Activated naive CD8-positive, alpha-beta T cell treated with anti-CD3 and anti-CD28 coated beads, Interleukin-2, amount 10 ng/mL, durations not matched to agents 7 days and 5 days (primary cell): ENCODE results near the gene INO80B. TPM values are rescaled to one million over a fixed set of nuclear protein-coding genes. Genes with fewer than 3 reads are reported as not detected.
"Not testable (repeated sequence)": the region's sequence is repeated elsewhere in the genome, so short reads cannot be mapped to it uniquely, and the experiment has no call there.

Experiments
- ATAC-seq: fragments of 150-1000 bp; cut with Tn5 transposase; one replicate; pipeline ENCODE4 v1.10.0; 2021; ENCODE audit warnings: low read depth, moderate library complexity
- POLR2A ChIA-PET: fragments of 350-600 bp; sonication (Branson Sonifier 250); formaldehyde crosslinking; loops from one replicate; lab custom pipeline; 2021; ENCODE audit warnings: antibody characterized with exemption; lab: Charles Lee
- DNase-seq: peaks from one replicate; pipeline ENCODE4 v3.0.0; 2021
- H3K27ac Mint-ChIP-seq: one replicate; pipeline ENCODE4 v1.8.0; 2022; ENCODE audit warnings: mild to moderate bottlenecking, mixed read lengths
- H3K27me3 Mint-ChIP-seq: one replicate; pipeline ENCODE4 v1.8.0; 2022; ENCODE audit warnings: mild to moderate bottlenecking, moderate library complexity, mixed read lengths
- H3K36me3 Mint-ChIP-seq: one replicate; pipeline ENCODE4 v1.8.0; 2021; ENCODE audit warnings: mild to moderate bottlenecking, mixed read lengths
- H3K4me1 Mint-ChIP-seq: one replicate; pipeline ENCODE4 v1.8.0; 2021; ENCODE audit warnings: mixed read lengths
- H3K4me3 Mint-ChIP-seq: one replicate; pipeline ENCODE4 v1.8.0; 2022; ENCODE audit warnings: mild to moderate bottlenecking, moderate library complexity, mixed read lengths
- H3K9me3 Mint-ChIP-seq: one replicate; pipeline ENCODE4 v1.8.0; 2021; ENCODE audit warnings: mixed read lengths
- total RNA-seq, 2 experiments: library from RNA; stranded (reverse); gene quantifications; one replicate each; pipeline ENCODE4 v1.2.3, GENCODE V29; 2021

INO80B gene
- total RNA-seq, 2 experiments from 2014 or later = 46.8 to 51.4 TPM

DNA sequence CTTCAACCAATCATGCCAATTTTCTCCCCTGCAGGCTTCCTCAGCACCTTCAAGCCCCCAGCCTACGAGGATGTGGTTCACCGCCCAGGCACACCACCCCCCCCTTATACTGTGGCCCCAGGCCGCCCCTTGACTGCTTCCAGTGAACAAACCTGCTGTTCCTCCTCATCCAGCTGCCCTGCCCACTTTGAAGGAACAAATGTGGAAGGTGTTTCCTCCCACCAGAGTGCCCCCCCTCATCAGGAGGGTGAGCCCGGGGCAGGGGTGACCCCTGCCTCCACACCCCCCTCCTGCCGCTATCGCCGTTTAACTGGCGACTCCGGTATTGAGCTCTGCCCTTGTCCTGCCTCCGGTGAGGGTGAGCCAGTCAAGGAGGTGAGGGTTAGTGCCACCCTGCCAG, 5.3 kb downstream of the INO80B start:
- Mint-ChIP-seq H3K4me1 (peaks cover 44% of the 10 kb centered on the region), H3K4me3 (peak overlapping the region; percentile 11), H3K27ac (peak overlapping the region; percentile 42)
- H3K36me3 Mint-ChIP-seq, H3K9me3 Mint-ChIP-seq, ATAC-seq, H3K27me3 Mint-ChIP-seq, DNase-seq: not testable (repeated sequence)
- POLR2A ChIA-PET = interaction anchor here (0.6 to 6.0 kb wide), 3 partner anchors 22 to 716 kb away, joined by 5 to 39 read pairs (median 28); partner anchors contain the start of genes AUP1, CCDC142, HTRA2 and TTC31

DNA sequence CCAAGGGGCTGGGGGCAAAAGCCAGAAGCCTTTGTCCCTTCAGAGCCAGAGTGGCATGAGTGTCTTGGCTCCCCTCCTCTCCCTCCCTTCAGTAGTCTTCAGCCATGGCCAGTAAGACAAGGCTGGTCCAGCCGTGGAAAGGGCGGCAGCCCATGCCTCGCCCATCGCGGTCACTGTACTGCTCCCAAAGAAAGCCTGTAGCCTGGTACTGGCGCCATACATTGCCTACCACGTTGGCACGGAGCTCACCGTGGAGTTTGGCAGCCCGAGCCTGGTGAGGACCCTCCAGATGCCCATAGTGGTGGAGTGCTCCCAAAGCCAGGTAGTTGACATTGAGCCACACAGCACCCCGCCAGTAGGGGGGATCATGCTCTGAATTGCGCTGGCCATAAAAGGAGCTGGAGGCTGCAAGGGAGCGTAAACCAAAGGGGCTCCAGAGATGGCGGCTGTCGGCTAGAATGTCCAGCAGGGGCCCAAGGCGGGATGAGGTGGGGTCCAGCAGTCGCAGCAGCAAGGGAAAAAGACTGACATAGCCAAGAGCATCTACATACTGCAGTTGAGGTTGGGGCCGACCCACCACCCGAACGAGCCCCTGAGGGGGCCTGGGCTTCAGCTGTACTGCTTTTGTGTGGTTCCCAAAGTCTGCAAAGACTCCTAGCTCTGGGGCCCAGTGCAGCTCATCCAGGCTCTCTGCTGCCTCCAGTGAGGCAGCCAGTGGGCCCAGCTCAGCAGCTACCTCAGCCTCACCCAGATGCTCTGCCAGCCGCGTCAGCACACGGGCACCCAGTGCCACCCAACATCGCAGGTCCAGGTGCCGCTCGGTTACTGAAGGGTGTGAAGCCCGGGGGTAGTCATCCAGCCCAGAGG, 6.5 kb downstream of the INO80B start:
- ATAC-seq = no peak
- peaks cover 7% of the 10 kb centered on the region for H3K36me3 Mint-ChIP-seq
- no peak for DNase-seq
- no peak overlapping the region for H3K27ac Mint-ChIP-seq
- POLR2A ChIA-PET = interaction anchor here (1.0 to 1.3 kb wide), 3 partner anchors 10 to 73 kb away, joined by 3 to 4 read pairs (median 3); no protein-coding TSS in a partner anchor
- no peak overlapping the region for H3K4me3 Mint-ChIP-seq
- H3K9me3 Mint-ChIP-seq = no peaks in the 10 kb centered on the region
- peaks cover 35% of the 10 kb centered on the region for H3K4me1 Mint-ChIP-seq
- no peaks in the 10 kb centered on the region for H3K27me3 Mint-ChIP-seq

- no peak for DNase-seq
- Mint-ChIP-seq H3K4me3 (no peak overlapping the region), H3K27ac (no peak overlapping the region), H3K9me3 (no peaks in the 10 kb centered on the region), H3K4me1 (peaks cover 27% of the 10 kb centered on the region), H3K27me3 (no peaks in the 10 kb centered on the region), H3K36me3 (peaks cover 7% of the 10 kb centered on the region)
- no peak for ATAC-seq
- POLR2A ChIA-PET = interaction anchor here (1.0 to 1.3 kb wide), 4 partner anchors 9 to 72 kb away, joined by 3 to 4 read pairs (median 4); partner anchors contain the start of gene MRPL53
Measured at GRCh38 chr2:74462054-74462785, 7.3 kb downstream of the INO80B start.

DNA sequence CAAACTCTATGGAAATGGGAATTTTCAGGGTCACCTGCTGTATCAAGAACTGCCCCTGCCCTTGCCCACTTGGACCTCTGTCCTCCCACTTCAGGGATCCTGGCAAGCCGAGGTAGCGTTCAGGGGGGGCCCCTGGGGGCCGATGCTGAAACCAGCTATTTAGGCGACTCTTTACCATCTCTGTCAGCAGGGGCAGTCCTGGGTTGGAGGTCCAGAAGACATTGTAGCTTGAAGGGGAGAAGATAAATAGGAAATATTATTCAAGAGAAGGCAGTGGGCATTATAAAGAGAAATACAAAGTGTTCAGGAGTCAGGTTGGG, 7.9 kb downstream of the INO80B start:
- H3K27ac Mint-ChIP-seq = no peak overlapping the region
- peaks cover 26% of the 10 kb centered on the region for H3K4me1 Mint-ChIP-seq
- no peak overlapping the region for H3K4me3 Mint-ChIP-seq
- H3K36me3 Mint-ChIP-seq = peaks cover 7% of the 10 kb centered on the region
- H3K27me3 Mint-ChIP-seq = no peaks in the 10 kb centered on the region
- ATAC-seq (no peak), DNase-seq (no peak)
- POLR2A ChIA-PET = interaction anchor here (1.0 kb wide), 1 partner anchor 10 kb away, joined by 4 read pairs; the partner anchor contains the start of gene MRPL53
- H3K9me3 Mint-ChIP-seq = no peaks in the 10 kb centered on the region

DNA sequence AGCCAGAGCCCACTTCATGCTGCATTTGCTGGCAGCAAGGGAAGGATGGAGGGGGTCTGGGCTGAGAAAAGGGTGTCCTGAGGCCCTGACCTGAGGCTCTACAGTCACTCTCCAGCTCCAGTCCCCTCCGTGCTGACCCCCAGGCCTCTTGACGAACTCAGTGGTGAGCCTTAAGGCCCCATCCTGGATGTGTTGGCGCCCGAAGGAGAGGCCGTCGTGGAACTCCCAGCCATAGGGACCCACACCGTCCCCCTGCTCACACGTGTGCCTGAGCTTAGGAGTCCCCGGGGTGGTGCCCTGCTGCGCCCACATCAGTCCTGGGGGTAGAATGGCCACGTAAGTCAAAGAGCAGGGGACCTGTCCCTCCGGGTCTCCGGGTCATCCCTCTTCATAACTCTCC, 9.5 kb downstream of the INO80B start:
- H3K36me3 Mint-ChIP-seq = peaks cover 7% of the 10 kb centered on the region
- H3K4me3 Mint-ChIP-seq = peak overlapping the region; percentile 99
- peak overlapping the region; percentile 83 for H3K27ac Mint-ChIP-seq
- no peaks in the 10 kb centered on the region for H3K9me3 Mint-ChIP-seq
- DNase-seq (no peak), ATAC-seq (no peak)
- no peaks in the 10 kb centered on the region for H3K27me3 Mint-ChIP-seq
- POLR2A ChIA-PET = interaction anchor here (0.6 to 1.6 kb wide), 8 partner anchors 10 to 178 kb away, joined by 3 to 11 read pairs (median 4); partner anchors contain the start of genes C2orf81, INO80B and WDR54
- peaks cover 24% of the 10 kb centered on the region for H3K4me1 Mint-ChIP-seq

DNA sequence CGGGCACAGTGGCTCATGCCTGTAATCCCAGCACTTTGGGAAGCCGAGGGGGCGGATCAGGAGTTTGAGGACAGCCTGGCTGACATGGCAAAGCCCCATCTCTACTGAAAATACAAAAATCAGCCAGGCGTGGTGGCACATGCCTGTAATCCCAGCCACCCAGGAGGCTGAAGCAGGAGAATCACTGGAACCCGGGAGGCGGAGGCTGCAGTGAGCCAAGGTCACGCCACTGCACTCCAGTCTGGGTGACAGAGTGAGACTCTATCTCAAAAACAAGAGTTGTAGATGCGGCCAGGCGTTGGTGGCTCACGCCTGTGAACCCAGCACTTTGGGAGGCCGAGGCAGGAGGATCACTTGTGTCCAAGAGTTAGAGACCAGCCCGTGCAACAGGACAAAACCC, 15.9 kb downstream of the INO80B start:
- not testable (repeated sequence) for H3K27me3 Mint-ChIP-seq, H3K9me3 Mint-ChIP-seq, ATAC-seq, DNase-seq, H3K36me3 Mint-ChIP-seq
- peaks cover 16% of the 10 kb centered on the region for H3K4me1 Mint-ChIP-seq
- peak overlapping the region; percentile 44 for H3K4me3 Mint-ChIP-seq
- peak overlapping the region; percentile 61 for H3K27ac Mint-ChIP-seq
- POLR2A ChIA-PET = interaction anchor here (0.7 to 3.3 kb wide), 7 partner anchors 9 to 377 kb away, joined by 4 to 61 read pairs (median 8); partner anchors contain the start of genes AUP1, CCDC142, HTRA2 and INO80B

DNA sequence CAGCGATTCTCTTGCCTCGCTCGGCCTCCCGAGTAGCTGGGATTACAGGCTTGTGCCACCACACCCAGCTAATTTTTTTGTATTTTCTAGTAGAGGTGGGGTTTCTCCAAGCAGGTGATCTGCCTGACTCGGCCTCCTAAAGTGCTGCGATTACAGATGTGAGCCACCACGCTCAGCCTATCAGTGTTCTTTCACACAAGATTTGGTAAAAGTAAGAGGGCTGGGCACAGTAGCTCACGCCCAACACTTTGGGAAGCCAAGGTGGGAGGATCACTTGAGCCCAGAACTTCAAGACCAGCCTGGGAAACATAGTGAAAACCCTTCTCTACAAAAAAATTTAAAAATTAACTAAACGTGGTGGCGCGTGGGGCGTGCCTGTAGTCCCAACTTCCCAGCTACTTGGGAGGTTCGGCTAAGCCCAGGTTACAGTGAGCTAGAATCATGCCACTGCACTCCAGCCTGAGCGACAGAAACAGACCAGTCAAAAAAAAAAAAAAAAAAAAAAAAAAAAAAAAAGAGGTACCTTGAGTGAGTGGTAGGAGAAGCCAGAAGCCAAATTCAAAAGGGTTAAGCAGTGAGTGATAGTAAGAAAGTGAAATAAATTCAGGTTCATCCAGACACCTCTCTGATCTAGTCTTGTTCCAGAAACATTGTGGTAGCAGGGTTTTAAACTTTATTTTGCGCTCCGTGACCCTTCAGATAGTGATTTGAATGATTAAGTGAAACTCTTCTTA, 16.6 kb downstream of the INO80B start:
- DNase-seq (no peak), ATAC-seq (no peak)
- no peaks in the 10 kb centered on the region for H3K9me3 Mint-ChIP-seq
- peaks cover 9% of the 10 kb centered on the region for H3K36me3 Mint-ChIP-seq
- H3K4me1 Mint-ChIP-seq = peaks cover 13% of the 10 kb centered on the region
- H3K4me3 Mint-ChIP-seq = peak overlapping the region; percentile 93
- no peaks in the 10 kb centered on the region for H3K27me3 Mint-ChIP-seq
- peak overlapping the region; percentile 91 for H3K27ac Mint-ChIP-seq
- POLR2A ChIA-PET = interaction anchor here (0.7 to 3.3 kb wide), 9 partner anchors 9 to 377 kb away, joined by 4 to 61 read pairs (median 5); partner anchors contain the start of genes AUP1, CCDC142, HTRA2 and INO80B

DNA sequence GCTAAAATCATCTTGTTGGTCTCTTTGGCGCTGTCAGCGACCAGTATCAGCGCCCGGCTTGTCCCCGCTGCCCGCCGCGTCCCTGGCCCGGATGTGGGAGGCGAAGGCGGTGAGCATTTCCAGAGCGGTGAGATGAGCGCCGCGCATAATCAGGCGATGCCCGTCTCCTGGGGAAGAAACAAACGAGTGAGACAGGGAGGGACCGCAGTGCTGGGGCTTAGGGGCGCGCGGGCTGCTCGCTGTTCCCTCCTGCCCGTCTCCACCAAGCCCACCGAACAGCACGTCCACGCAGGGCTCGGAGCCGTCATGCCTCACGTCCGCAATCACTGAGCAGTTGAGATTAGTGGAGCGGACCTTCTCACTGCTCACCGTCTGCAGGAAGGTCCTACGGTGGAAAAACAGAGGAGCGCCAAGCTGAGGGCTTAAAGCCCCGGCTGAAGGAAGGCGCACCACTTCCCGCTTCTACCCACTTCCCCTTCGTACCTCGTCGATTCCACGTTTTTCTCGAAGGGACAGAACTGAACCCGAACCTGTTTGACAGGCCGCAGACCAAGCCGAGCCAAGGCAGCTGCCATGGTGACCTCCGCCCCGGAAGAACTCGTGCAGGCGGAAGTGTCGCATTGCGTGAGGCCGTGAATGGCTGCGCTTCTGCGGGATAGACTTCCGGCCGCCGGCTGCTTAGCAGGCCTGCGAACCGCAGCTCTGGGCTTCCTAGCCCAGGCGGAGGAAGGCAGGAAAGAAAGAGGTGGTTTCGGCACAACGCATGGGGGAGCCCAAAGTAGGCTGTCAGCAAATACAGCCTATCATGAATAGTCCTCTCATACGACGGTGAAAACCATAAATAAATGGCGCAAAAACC, 17.4 kb downstream of the INO80B start, which contains the start of gene MRPL53:
MRPL53 (minus strand) TSS at position 595 of the 859 bp plus-strand sequence; CDS start at position 575, 20 bp downstream.
- ATAC-seq (peak; percentile 92), DNase-seq (peak; percentile 98)
- H3K9me3 Mint-ChIP-seq = no peaks in the 10 kb centered on the region
- POLR2A ChIA-PET = interaction anchor here (0.6 to 3.3 kb wide), 12 partner anchors 10 to 274 kb away, joined by 3 to 61 read pairs (median 4); partner anchors contain the start of genes AUP1, C2orf81, CCDC142 and DOK1
- peaks cover 10% of the 10 kb centered on the region for H3K36me3 Mint-ChIP-seq
- peaks cover 14% of the 10 kb centered on the region for H3K4me1 Mint-ChIP-seq
- H3K27ac Mint-ChIP-seq = peak within 1 kb of the TSS; percentile 91
- H3K27me3 Mint-ChIP-seq = no peaks in the 10 kb centered on the region
- peak within 1 kb of the TSS; percentile 93 for H3K4me3 Mint-ChIP-seq

DNA sequence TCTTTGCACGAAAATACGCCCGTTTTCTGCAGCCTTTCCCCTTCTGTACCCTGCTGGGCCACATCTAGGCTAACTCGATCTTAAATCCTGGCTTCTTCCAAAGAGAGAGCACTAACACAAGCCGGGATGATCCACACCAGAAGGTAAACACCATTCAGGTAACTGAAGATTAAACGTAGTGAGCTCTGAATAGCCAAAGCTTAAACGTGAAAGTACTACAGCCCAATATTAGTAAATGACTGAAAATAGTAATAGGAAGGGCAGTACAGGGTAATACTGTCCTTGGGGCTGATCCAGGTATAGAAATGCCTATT, 18.0 kb downstream of the INO80B start:
- Mint-ChIP-seq H3K36me3 (peaks cover 14% of the 10 kb centered on the region), H3K27ac (peak overlapping the region; percentile 91), H3K4me1 (peaks cover 18% of the 10 kb centered on the region), H3K9me3 (no peaks in the 10 kb centered on the region), H3K4me3 (peak overlapping the region; percentile 93), H3K27me3 (no peaks in the 10 kb centered on the region)
- POLR2A ChIA-PET = interaction anchor here (0.6 to 3.3 kb wide), 12 partner anchors 9 to 274 kb away, joined by 3 to 61 read pairs (median 4); partner anchors contain the start of genes AUP1, C2orf81, CCDC142 and DOK1
- DNase-seq (no peak), ATAC-seq (no peak)

- no peak overlapping the region for H3K4me3 Mint-ChIP-seq
- no peaks in the 10 kb centered on the region for H3K27me3 Mint-ChIP-seq
- POLR2A ChIA-PET = interaction anchor here (1.2 to 1.3 kb wide), 2 partner anchors 16 to 38 kb away, joined by 3 to 6 read pairs; partner anchors contain the start of gene WBP1
- H3K36me3 Mint-ChIP-seq = peaks cover 14% of the 10 kb centered on the region
- no peak overlapping the region for H3K27ac Mint-ChIP-seq
- ATAC-seq (no peak), DNase-seq (no peak)
- no peaks in the 10 kb centered on the region for H3K9me3 Mint-ChIP-seq
- peaks cover 21% of the 10 kb centered on the region for H3K4me1 Mint-ChIP-seq
Measured at GRCh38 chr2:74474481-74474880, 19.6 kb downstream of the INO80B start.

GRCh38 chr2:74474899-74475298, 20.0 kb downstream of the INO80B start:
- H3K4me3 Mint-ChIP-seq = no peak overlapping the region
- peaks cover 17% of the 10 kb centered on the region for H3K36me3 Mint-ChIP-seq
- POLR2A ChIA-PET = interaction anchor here (1.2 to 1.3 kb wide), 2 partner anchors 17 to 38 kb away, joined by 3 to 6 read pairs; partner anchors contain the start of gene WBP1
- H3K27me3 Mint-ChIP-seq = no peaks in the 10 kb centered on the region
- no peak overlapping the region for H3K27ac Mint-ChIP-seq
- H3K9me3 Mint-ChIP-seq = no peaks in the 10 kb centered on the region
- DNase-seq (no peak), ATAC-seq (no peak)
- peaks cover 23% of the 10 kb centered on the region for H3K4me1 Mint-ChIP-seq
